Suprapubic skin (tissue), 4 donors: ENCODE results near the gene SSTR3. TPM values are rescaled to one million over a fixed set of nuclear protein-coding genes. Genes with fewer than 3 reads are reported as not detected.
"Not testable (repeated sequence)": the region's sequence is repeated elsewhere in the genome, so short reads cannot be mapped to it uniquely, and the experiment has no call there.

Source experiments
- DNase-seq, 2 donors: peaks; one replicate each; pipeline ENCODE4 v3.0.0-alpha.2; 2019; ENCODE audit warnings: low spot score in 2 of 2
- H3K27ac ChIP-seq: fragments of 200-600 bp; sonication (generic); one replicate; pipeline ENCODE4 v1.5.1; 2019
- H3K27me3 ChIP-seq: fragments of 200-600 bp; sonication (generic); one replicate; pipeline ENCODE4 v1.5.1; 2019
- H3K36me3 ChIP-seq: fragments of 200-600 bp; sonication (generic); one replicate; pipeline ENCODE4 v1.5.1; 2019
- H3K4me1 ChIP-seq: fragments of 200-600 bp; sonication (generic); one replicate; pipeline ENCODE4 v1.5.1; 2019
- H3K4me3 ChIP-seq: fragments of 200-600 bp; sonication (generic); one replicate; pipeline ENCODE4 v1.5.1; 2019; ENCODE audit warnings: mild to moderate bottlenecking
- H3K9me3 ChIP-seq: fragments of 200-600 bp; sonication (generic); one replicate; pipeline ENCODE4 v1.5.1; 2019
- EP300 ChIP-seq: sonication (generic); formaldehyde crosslinking; IDR thresholded peaks from one replicate; pipeline ENCODE4 v1.6.1; 2017; ENCODE audit warnings: antibody characterized with exemption
- POLR2A ChIP-seq, 2 donors: fragments of 450-650 bp; IDR thresholded peaks; one replicate each; pipeline ENCODE4 v1.6.1; 2017; ENCODE audit warnings: antibody characterized with exemption in 2 of 2, mild to moderate bottlenecking in 2 of 2, moderate library complexity in 2 of 2
- POLR2AphosphoS5 ChIP-seq, 3 donors: sonication (generic); formaldehyde crosslinking; IDR thresholded peaks; one replicate each; pipeline ENCODE4 v1.6.1; 2017; ENCODE audit warnings: antibody characterized with exemption in 3 of 3
- WGBS: methylation state at CpG from one replicate; pipeline ENCODE4 v1.1.5; 2018; 5-methylcytosine and 5-hydroxymethylcytosine counted together
- total RNA-seq, 4 donors: library from RNA; depleted of rRNA; stranded (reverse); fragments of >200 nt; gene quantifications; one replicate each; pipeline ENCODE4 v1.1.0, GENCODE V29; 2016
- TF ChIP-seq, protein P1 (sequence below), 2 donors: fragments of 200-600 bp in 1 of 2; fragments of 450-650 bp in 1 of 2; sonication (generic) in 1 of 2; IDR thresholded peaks; one replicate each; pipeline ENCODE4 v1.5.1; 2016 to 2019; ENCODE audit warnings: antibody characterized with exemption in 2 of 2, mild to moderate bottlenecking in 1 of 2, moderate library complexity in 1 of 2

SSTR3 gene
- total RNA-seq, 4 donors from 2014 or later: not detected

DNA sequence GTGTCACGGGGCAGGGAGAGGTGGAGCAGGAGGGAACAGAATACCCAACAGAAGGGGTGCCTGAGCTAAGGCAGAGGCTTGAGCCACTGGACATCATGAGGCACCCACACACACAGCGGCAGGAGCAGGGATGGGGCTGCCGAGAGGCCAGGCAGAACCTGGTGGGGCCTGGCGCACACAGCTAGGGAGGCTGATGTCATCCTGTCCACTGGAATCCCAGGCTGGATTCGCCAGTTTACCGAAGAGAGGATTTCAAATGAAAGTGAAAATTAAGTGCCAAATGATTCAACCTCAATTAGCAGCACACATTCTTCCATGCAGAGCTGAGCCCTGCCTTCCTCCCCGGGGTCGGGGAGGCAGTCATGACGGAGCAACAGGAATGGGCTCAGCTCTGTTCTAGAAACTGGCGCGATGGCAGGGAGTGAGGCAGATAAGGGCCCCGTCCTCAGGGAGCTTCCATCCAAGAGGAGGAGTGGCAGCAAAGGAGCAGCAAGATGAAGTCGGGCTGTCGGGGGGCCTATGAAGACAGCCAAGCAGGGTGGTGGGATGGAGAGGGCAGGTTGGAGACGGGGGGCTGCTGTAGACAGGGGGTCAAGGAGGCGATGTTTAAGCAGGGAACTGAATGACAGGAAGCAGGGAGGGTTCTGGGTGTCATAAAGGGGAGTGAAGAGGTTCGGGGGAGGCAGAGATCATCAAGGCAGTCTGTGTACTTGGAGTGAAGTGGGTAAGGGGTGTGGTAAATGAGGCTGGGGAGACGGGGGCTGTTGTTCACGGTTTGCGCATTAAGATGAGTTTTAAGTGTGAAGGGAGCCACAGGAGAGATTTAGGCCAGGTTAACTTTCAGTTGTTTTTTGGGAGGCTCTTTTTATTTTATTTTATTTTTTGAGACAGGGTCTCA is 25.3 kb upstream of the SSTR3 start:
- Histone ChIP-seq H3K27ac (no peak overlapping the region), H3K36me3 (no peaks in the 10 kb centered on the region), H3K4me3 (no peak overlapping the region), H3K4me1 (no peaks in the 10 kb centered on the region), H3K9me3 (no peaks in the 10 kb centered on the region), H3K27me3 (peaks cover 76% of the 10 kb centered on the region)
- 66% methylated on average over 20 of the region's 20 CpGs for WGBS
- no peak for DNase-seq
- no peak for TF ChIP-seq EP300
- TF ChIP-seq POLR2A (IDR thresholded peaks at IDR 0.05): no peak
- no peak for TF ChIP-seq POLR2AphosphoS5 (IDR thresholded peaks at IDR 0.05)
- TF ChIP-seq, protein P1, sequence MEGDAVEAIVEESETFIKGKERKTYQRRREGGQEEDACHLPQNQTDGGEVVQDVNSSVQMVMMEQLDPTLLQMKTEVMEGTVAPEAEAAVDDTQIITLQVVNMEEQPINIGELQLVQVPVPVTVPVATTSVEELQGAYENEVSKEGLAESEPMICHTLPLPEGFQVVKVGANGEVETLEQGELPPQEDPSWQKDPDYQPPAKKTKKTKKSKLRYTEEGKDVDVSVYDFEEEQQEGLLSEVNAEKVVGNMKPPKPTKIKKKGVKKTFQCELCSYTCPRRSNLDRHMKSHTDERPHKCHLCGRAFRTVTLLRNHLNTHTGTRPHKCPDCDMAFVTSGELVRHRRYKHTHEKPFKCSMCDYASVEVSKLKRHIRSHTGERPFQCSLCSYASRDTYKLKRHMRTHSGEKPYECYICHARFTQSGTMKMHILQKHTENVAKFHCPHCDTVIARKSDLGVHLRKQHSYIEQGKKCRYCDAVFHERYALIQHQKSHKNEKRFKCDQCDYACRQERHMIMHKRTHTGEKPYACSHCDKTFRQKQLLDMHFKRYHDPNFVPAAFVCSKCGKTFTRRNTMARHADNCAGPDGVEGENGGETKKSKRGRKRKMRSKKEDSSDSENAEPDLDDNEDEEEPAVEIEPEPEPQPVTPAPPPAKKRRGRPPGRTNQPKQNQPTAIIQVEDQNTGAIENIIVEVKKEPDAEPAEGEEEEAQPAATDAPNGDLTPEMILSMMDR (IDR thresholded peaks at IDR 0.05): no peak

GRCh38 chr22:37235897-37236607 is 23.8 kb upstream of the SSTR3 start:
- DNase-seq: no peak
- TF ChIP-seq POLR2AphosphoS5 (IDR thresholded peaks at IDR 0.05) (no peak), POLR2A (IDR thresholded peaks at IDR 0.05) (no peak), EP300 (no peak)
- TF ChIP-seq, protein P1 (IDR thresholded peaks at IDR 0.05): no peak
- 87% methylated on average over 3 of the region's 3 CpGs for WGBS
- H3K36me3 ChIP-seq: no peaks in the 10 kb centered on the region
- no peak overlapping the region for H3K27ac ChIP-seq
- no peak overlapping the region for H3K4me3 ChIP-seq
- H3K9me3 ChIP-seq: no peaks in the 10 kb centered on the region
- peaks cover 64% of the 10 kb centered on the region for H3K27me3 ChIP-seq
- no peaks in the 10 kb centered on the region for H3K4me1 ChIP-seq

DNA sequence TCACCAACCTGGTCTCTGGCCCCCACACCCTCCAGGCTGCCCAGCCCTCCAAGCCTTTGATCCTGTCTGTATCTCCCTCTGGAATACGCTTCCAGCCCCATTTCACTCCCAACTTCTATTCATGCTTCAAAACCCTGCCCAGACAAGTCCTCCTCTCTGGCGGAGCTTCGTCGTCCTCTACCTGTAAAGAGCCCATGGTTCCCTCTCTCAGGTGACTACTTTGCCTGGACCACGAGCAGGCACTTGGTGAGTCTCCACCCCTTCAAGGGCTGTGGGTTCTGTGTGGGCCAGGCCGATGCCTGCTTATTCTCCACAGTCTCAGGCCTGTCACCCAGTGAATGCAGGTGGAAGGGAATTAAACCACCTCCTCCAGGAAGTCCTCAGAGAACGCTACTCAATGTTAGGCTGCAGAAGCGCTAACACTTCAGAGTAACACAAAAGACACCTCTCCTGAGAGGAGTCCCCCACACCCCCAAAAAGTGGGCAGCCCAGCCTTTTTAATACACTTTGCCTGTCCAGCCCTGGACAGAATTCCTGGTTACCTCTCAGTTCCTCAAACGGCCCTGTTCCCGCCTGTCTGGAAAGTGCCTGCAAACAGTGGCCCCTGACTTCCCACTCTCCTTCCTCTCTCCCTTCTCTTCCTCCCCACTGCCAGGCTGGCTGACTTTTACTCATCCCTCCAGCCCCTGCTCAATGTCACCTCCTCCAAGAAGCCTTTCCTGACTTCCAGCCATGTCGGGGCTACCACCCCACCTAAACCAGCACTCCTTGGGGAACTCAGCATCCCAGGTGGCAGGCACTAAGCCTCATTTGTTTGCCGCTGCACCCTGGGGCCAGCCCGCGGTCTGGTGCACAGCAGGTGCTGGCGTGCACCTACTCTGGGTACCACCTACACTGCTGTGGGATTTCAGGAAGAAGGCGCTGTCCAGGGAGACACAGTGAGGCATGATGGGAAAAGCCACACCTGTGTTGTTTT is 22.7 kb upstream of the SSTR3 start:
- H3K36me3 ChIP-seq: no peaks in the 10 kb centered on the region
- TF ChIP-seq, protein P1 (IDR thresholded peaks at IDR 0.05): no peak
- TF ChIP-seq POLR2AphosphoS5 (IDR thresholded peaks at IDR 0.05) (no peak), POLR2A (IDR thresholded peaks at IDR 0.05) (no peak), EP300 (no peak)
- peaks cover 57% of the 10 kb centered on the region for H3K27me3 ChIP-seq
- peaks cover 3% of the 10 kb centered on the region for H3K4me1 ChIP-seq
- 76% methylated on average over 16 of the region's 16 CpGs for WGBS
- no peak for DNase-seq
- no peaks in the 10 kb centered on the region for H3K9me3 ChIP-seq
- H3K27ac ChIP-seq: no peak overlapping the region
- no peak overlapping the region for H3K4me3 ChIP-seq

GRCh38 chr22:37233751-37234631 is 21.7 kb upstream of the SSTR3 start:
- H3K4me3 ChIP-seq: no peak overlapping the region
- no peak overlapping the region for H3K27ac ChIP-seq
- WGBS: 55% methylated on average over 15 of the region's 27 CpGs
- TF ChIP-seq POLR2A (IDR thresholded peaks at IDR 0.05): no peak
- TF ChIP-seq, protein P1 (IDR thresholded peaks at IDR 0.05): no peak
- TF ChIP-seq POLR2AphosphoS5 (IDR thresholded peaks at IDR 0.05): no peak
- H3K9me3 ChIP-seq: no peaks in the 10 kb centered on the region
- no peak for DNase-seq
- H3K4me1 ChIP-seq: peaks cover 13% of the 10 kb centered on the region
- H3K36me3 ChIP-seq: no peaks in the 10 kb centered on the region
- peaks cover 52% of the 10 kb centered on the region for H3K27me3 ChIP-seq

- not testable (repeated sequence) for H3K27ac ChIP-seq, H3K4me3 ChIP-seq, H3K36me3 ChIP-seq, H3K9me3 ChIP-seq, DNase-seq
- Histone ChIP-seq H3K27me3 (peaks cover 48% of the 10 kb centered on the region), H3K4me1 (peaks cover 18% of the 10 kb centered on the region)
- 91% methylated on average over 12 of the region's 12 CpGs for WGBS
These were observed 21.1 kb upstream of the SSTR3 start for GRCh38 chr22:37233371-37233750.
